ENCODE measurements around the gene LNPEP. TPM values are rescaled to one million over a fixed set of nuclear protein-coding genes. Genes with fewer than 3 reads are reported as not detected.

Gene LNPEP
- total RNA-seq, 1 donor from 2014 or later = 27.5 TPM

GRCh38 chr5:96995419-96995818, 59.5 kb downstream of the LNPEP start:
- no peak for DNase-seq (ENCODE audit: low read depth in 2 of 2)

- DNase-seq (ENCODE audit: low read depth in 2 of 2) = peak; percentile 56 to 77
These were observed 61.5 kb downstream of the LNPEP start for GRCh38 chr5:96997265-96997859.

- no peak for DNase-seq (ENCODE audit: low read depth in 2 of 2)
These were observed 64.0 kb downstream of the LNPEP start for GRCh38 chr5:96999856-97000255.

GRCh38 chr5:97000391-97000790, 64.5 kb downstream of the LNPEP start:
- DNase-seq (ENCODE audit: low read depth in 2 of 2) = no peak

GRCh38 chr5:97002983-97003382, 67.1 kb downstream of the LNPEP start:
- no peak for DNase-seq (ENCODE audit: low read depth in 2 of 2)

- no peak for DNase-seq (ENCODE audit: low read depth in 2 of 2)
These were observed 68.7 kb downstream of the LNPEP start for GRCh38 chr5:97004423-97005060.

- no peak for DNase-seq (ENCODE audit: low read depth in 2 of 2)
These were observed 70.7 kb downstream of the LNPEP start for GRCh38 chr5:97006454-97007060.

GRCh38 chr5:97009212-97009898, 73.5 kb downstream of the LNPEP start:
- peak; percentile 66 to 75 for DNase-seq (ENCODE audit: low read depth in 2 of 2)

GRCh38 chr5:97009921-97010320, 74.0 kb downstream of the LNPEP start:
- DNase-seq (ENCODE audit: low read depth in 2 of 2) = no peak

- no peak for DNase-seq (ENCODE audit: low read depth in 2 of 2)
These were observed 74.7 kb downstream of the LNPEP start for GRCh38 chr5:97010606-97011005.

- DNase-seq (ENCODE audit: low read depth in 2 of 2) = no peak
These were observed 75.7 kb downstream of the LNPEP start for GRCh38 chr5:97011567-97011966.

- DNase-seq (ENCODE audit: low read depth in 2 of 2) = no peak
These were observed 83.7 kb downstream of the LNPEP start for GRCh38 chr5:97019435-97020117.

- DNase-seq (ENCODE audit: low read depth in 2 of 2) = peak in 1 of 2 donors; percentile 4
These were observed 85.5 kb downstream of the LNPEP start for GRCh38 chr5:97021416-97021815.

GRCh38 chr5:97022898-97023297, 87.0 kb downstream of the LNPEP start:
- DNase-seq (ENCODE audit: low read depth in 2 of 2) = no peak

GRCh38 chr5:97026721-97027120, 90.8 kb downstream of the LNPEP start:
- DNase-seq (ENCODE audit: low read depth in 2 of 2) = no peak

GRCh38 chr5:97037819-97038218, 101.9 kb downstream of the LNPEP start:
- no peak for DNase-seq (ENCODE audit: low read depth in 2 of 2)

GRCh38 chr5:97041239-97041638, 105.4 kb downstream of the LNPEP start:
- DNase-seq (ENCODE audit: low read depth in 2 of 2) = no peak

GRCh38 chr5:97042996-97043395, 107.1 kb downstream of the LNPEP start:
- no peak for DNase-seq (ENCODE audit: low read depth in 2 of 2)

GRCh38 chr5:97043511-97043910, 107.6 kb downstream of the LNPEP start:
- no peak for DNase-seq (ENCODE audit: low read depth in 2 of 2)

GRCh38 chr5:97044052-97044451, 108.2 kb downstream of the LNPEP start:
- peak; percentile 74 to 84 for DNase-seq (ENCODE audit: low read depth in 2 of 2)

- DNase-seq (ENCODE audit: low read depth in 2 of 2) = peak in 1 of 2 donors; percentile 4
These were observed 110.5 kb downstream of the LNPEP start for GRCh38 chr5:97046270-97046982.

All from dermis microvascular lymphatic vessel endothelial cell (primary cell).